HEK293 (cell line): Measurements from ENCODE around the gene WNT1.

Source experiments
- CTCF ChIA-PET: fragments of 350-600 bp; formaldehyde crosslinking; extraction: SDS; loops from one replicate; lab custom pipeline; 2021; ENCODE audit warnings: antibody characterized with exemption; lab: Yijun Ruan, JAX
- POLR2A ChIA-PET: fragments of 300-600 bp; formaldehyde crosslinking; extraction: SDS; loops from one replicate; lab custom pipeline; 2020; ENCODE audit warnings: antibody characterized with exemption, inconsistent platforms; lab: Yijun Ruan, JAX
- H3K27ac ChIP-seq: fragments of 200-500 bp; sonication (Bioruptor generic); 2 replicates; pipeline ENCODE4 v1.5.1; 2014; ENCODE audit warnings: low read depth, low read length, control low read depth, inconsistent platforms; ENCODE audit errors: extremely low read depth
- H3K36me3 ChIP-seq, 2 experiments: fragments of 200-500 bp in 1 of 2; sonication (Bioruptor generic) in 1 of 2; 1 replicate in 1 of 2; 2 replicates in 1 of 2; pipeline ENCODE4 v1.5.1; 2014 to 2017; ENCODE audit warnings: inconsistent platforms in 2 of 2, low read length in 2 of 2; ENCODE audit not compliant: control insufficient read depth in 2 of 2, insufficient read depth in 1 of 2
- H3K4me1 ChIP-seq: fragments of 200-500 bp; sonication (Bioruptor generic); 2 replicates; pipeline ENCODE4 v1.5.1; 2014; ENCODE audit warnings: mild to moderate bottlenecking, low read length, inconsistent platforms; ENCODE audit not compliant: control insufficient read depth, insufficient read depth
- H3K4me3 ChIP-seq: 2 replicates; pipeline ENCODE4 v1.5.1; 2011; ENCODE audit warnings: low read depth, mild to moderate bottlenecking, control low read depth, low read length, moderate library complexity
- H3K9me3 ChIP-seq: fragments of 200-500 bp; sonication (Bioruptor generic); 2 replicates; pipeline ENCODE4 v1.5.1; 2014; ENCODE audit warnings: low read depth, low read length, inconsistent platforms; ENCODE audit not compliant: control insufficient read depth, insufficient read depth
- OVOL3 ChIP-seq: fragments of 450-650 bp; formaldehyde crosslinking; IDR thresholded peaks from 2 replicates; pipeline ENCODE4 v1.5.1; 2016; ENCODE audit warnings: missing biosample characterization, missing genetic modification characterization
- SCRT1 ChIP-seq: fragments of 450-650 bp; formaldehyde crosslinking; IDR thresholded peaks from 2 replicates; pipeline ENCODE4 v1.5.1; 2016; ENCODE audit warnings: missing biosample characterization, missing genetic modification characterization, borderline replicate concordance
- SETDB1 ChIP-seq: IDR thresholded peaks from one replicate; pipeline ENCODE4 v1.6.1; 2017; ENCODE audit warnings: mild to moderate bottlenecking, low read length, moderate library complexity, mixed read lengths; ENCODE audit not compliant: insufficient read length
- SP3 ChIP-seq: fragments of 450-650 bp; formaldehyde crosslinking; IDR thresholded peaks from 2 replicates; pipeline ENCODE4 v1.5.1; 2016; ENCODE audit warnings: missing biosample characterization, missing genetic modification characterization
- ZNF112 ChIP-seq: fragments of 450-650 bp; formaldehyde crosslinking; IDR thresholded peaks from 2 replicates; pipeline ENCODE4 v1.5.0; 2017; ENCODE audit warnings: missing biosample characterization, missing genetic modification characterization
- ZNF155 ChIP-seq: fragments of 450-650 bp; formaldehyde crosslinking; IDR thresholded peaks from 2 replicates; pipeline ENCODE4 v1.5.1; 2016; ENCODE audit warnings: missing biosample characterization, missing genetic modification characterization
- ZNF157 ChIP-seq: fragments of 450-650 bp; formaldehyde crosslinking; IDR thresholded peaks from 2 replicates; pipeline ENCODE4 v1.5.1; 2016; ENCODE audit warnings: missing biosample characterization, missing genetic modification characterization
- ZNF341 ChIP-seq: fragments of 450-650 bp; formaldehyde crosslinking; IDR thresholded peaks from 2 replicates; pipeline ENCODE4; 2016; ENCODE audit warnings: low read depth, missing biosample characterization, missing genetic modification characterization
- ZNF660 ChIP-seq: fragments of 450-650 bp; IDR thresholded peaks from 2 replicates; pipeline ENCODE4 v1.5.1; 2018; ENCODE audit warnings: missing biosample characterization, mild to moderate bottlenecking, missing genetic modification characterization
- ZNF768 ChIP-seq: fragments of 450-650 bp; formaldehyde crosslinking; IDR thresholded peaks from 2 replicates; pipeline ENCODE4 v1.5.1; 2018; ENCODE audit warnings: missing biosample characterization, mild to moderate bottlenecking, missing genetic modification characterization
- TF ChIP-seq, protein P1 (sequence below): fragments of 450-650 bp; formaldehyde crosslinking; IDR thresholded peaks from 2 replicates; pipeline ENCODE4 v1.5.1; 2016; ENCODE audit warnings: missing biosample characterization, missing genetic modification characterization, low read depth
- TF ChIP-seq, protein P2 (sequence below): fragments of 450-650 bp; formaldehyde crosslinking; IDR thresholded peaks from 2 replicates; pipeline ENCODE4 v1.5.1; 2016; ENCODE audit warnings: missing biosample characterization, missing genetic modification characterization
- TF ChIP-seq, protein P3 (sequence below): fragments of 450-650 bp; IDR thresholded peaks from 2 replicates; pipeline ENCODE4 v1.5.1; 2018; ENCODE audit warnings: missing biosample characterization, mild to moderate bottlenecking, missing genetic modification characterization
- TF ChIP-seq, protein P4 (sequence below): fragments of 450-650 bp; formaldehyde crosslinking; IDR thresholded peaks from 2 replicates; pipeline ENCODE4; 2016; ENCODE audit warnings: missing biosample characterization, missing genetic modification characterization

Gene WNT1

DNA sequence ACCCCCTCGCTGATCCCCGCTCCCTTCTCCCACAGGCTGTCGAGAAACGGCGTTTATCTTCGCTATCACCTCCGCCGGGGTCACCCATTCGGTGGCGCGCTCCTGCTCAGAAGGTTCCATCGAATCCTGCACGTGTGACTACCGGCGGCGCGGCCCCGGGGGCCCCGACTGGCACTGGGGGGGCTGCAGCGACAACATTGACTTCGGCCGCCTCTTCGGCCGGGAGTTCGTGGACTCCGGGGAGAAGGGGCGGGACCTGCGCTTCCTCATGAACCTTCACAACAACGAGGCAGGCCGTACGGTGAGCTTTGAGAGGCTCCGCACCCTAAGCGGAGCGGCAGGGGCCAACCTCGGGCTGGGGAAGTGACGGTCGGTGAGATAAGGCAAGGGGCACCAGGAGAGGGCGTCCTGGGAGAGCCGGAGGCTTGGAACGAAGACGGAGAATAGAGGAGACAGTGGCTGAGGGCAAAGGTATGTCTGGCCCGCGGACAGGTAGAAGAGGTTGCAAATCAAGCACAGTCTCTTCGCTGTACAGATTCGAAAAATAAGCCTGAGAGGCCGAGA lies 2.3 kb downstream of the WNT1 start:
- CTCF ChIA-PET, result interaction anchor here (0.6 to 6.0 kb wide), 3 partner anchors 8 to 63 kb away, joined by 3 to 66 read pairs (median 6); no protein-coding TSS in a partner anchor
- Histone ChIP-seq H3K36me3 (no peaks in the 10 kb centered on the region), H3K27ac (no peak overlapping the region), H3K4me3 (no peak overlapping the region), H3K4me1 (no peaks in the 10 kb centered on the region; the same call in 1 of the 2 replicates), H3K9me3 (no peaks in the 10 kb centered on the region)
- no peak for TF ChIP-seq ZNF768 (tag by site-specific recombination)
- TF ChIP-seq, protein P1, sequence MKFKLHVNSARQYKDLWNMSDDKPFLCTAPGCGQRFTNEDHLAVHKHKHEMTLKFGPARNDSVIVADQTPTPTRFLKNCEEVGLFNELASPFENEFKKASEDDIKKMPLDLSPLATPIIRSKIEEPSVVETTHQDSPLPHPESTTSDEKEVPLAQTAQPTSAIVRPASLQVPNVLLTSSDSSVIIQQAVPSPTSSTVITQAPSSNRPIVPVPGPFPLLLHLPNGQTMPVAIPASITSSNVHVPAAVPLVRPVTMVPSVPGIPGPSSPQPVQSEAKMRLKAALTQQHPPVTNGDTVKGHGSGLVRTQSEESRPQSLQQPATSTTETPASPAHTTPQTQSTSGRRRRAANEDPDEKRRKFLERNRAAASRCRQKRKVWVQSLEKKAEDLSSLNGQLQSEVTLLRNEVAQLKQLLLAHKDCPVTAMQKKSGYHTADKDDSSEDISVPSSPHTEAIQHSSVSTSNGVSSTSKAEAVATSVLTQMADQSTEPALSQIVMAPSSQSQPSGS, result no peak
- TF ChIP-seq, protein P2, sequence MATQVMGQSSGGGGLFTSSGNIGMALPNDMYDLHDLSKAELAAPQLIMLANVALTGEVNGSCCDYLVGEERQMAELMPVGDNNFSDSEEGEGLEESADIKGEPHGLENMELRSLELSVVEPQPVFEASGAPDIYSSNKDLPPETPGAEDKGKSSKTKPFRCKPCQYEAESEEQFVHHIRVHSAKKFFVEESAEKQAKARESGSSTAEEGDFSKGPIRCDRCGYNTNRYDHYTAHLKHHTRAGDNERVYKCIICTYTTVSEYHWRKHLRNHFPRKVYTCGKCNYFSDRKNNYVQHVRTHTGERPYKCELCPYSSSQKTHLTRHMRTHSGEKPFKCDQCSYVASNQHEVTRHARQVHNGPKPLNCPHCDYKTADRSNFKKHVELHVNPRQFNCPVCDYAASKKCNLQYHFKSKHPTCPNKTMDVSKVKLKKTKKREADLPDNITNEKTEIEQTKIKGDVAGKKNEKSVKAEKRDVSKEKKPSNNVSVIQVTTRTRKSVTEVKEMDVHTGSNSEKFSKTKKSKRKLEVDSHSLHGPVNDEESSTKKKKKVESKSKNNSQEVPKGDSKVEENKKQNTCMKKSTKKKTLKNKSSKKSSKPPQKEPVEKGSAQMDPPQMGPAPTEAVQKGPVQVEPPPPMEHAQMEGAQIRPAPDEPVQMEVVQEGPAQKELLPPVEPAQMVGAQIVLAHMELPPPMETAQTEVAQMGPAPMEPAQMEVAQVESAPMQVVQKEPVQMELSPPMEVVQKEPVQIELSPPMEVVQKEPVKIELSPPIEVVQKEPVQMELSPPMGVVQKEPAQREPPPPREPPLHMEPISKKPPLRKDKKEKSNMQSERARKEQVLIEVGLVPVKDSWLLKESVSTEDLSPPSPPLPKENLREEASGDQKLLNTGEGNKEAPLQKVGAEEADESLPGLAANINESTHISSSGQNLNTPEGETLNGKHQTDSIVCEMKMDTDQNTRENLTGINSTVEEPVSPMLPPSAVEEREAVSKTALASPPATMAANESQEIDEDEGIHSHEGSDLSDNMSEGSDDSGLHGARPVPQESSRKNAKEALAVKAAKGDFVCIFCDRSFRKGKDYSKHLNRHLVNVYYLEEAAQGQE, result no peak
- TF ChIP-seq ZNF112, result no peak
- no peak for TF ChIP-seq OVOL3 (tag by site-specific recombination)
- TF ChIP-seq SETDB1, result no peak
- no peak for TF ChIP-seq ZNF157 (tag by site-specific recombination)
- TF ChIP-seq, protein P3, sequence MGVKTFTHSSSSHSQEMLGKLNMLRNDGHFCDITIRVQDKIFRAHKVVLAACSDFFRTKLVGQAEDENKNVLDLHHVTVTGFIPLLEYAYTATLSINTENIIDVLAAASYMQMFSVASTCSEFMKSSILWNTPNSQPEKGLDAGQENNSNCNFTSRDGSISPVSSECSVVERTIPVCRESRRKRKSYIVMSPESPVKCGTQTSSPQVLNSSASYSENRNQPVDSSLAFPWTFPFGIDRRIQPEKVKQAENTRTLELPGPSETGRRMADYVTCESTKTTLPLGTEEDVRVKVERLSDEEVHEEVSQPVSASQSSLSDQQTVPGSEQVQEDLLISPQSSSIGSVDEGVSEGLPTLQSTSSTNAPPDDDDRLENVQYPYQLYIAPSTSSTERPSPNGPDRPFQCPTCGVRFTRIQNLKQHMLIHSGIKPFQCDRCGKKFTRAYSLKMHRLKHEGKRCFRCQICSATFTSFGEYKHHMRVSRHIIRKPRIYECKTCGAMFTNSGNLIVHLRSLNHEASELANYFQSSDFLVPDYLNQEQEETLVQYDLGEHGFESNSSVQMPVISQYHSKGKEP, result no peak
- TF ChIP-seq ZNF660, result no peak
- TF ChIP-seq SCRT1 (tag by site-specific recombination), result no peak
- TF ChIP-seq SP3 (tag by site-specific recombination), result no peak
- TF ChIP-seq, protein P4, sequence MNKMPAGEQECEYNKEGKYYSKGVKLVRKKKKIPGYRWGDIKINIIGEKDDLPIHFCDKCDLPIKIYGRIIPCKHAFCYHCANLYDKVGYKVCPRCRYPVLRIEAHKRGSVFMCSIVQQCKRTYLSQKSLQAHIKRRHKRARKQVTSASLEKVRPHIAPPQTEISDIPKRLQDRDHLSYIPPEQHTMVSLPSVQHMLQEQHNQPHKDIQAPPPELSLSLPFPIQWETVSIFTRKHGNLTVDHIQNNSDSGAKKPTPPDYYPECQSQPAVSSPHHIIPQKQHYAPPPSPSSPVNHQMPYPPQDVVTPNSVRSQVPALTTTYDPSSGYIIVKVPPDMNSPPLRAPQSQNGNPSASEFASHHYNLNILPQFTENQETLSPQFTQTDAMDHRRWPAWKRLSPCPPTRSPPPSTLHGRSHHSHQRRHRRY (tag by site-specific recombination), result no peak
- no peak for TF ChIP-seq ZNF155 (tag by site-specific recombination)
- POLR2A ChIA-PET, result interaction anchor here (0.6 kb wide), 1 partner anchor 120 kb away, joined by 3 read pairs; no protein-coding TSS in a partner anchor

DNA sequence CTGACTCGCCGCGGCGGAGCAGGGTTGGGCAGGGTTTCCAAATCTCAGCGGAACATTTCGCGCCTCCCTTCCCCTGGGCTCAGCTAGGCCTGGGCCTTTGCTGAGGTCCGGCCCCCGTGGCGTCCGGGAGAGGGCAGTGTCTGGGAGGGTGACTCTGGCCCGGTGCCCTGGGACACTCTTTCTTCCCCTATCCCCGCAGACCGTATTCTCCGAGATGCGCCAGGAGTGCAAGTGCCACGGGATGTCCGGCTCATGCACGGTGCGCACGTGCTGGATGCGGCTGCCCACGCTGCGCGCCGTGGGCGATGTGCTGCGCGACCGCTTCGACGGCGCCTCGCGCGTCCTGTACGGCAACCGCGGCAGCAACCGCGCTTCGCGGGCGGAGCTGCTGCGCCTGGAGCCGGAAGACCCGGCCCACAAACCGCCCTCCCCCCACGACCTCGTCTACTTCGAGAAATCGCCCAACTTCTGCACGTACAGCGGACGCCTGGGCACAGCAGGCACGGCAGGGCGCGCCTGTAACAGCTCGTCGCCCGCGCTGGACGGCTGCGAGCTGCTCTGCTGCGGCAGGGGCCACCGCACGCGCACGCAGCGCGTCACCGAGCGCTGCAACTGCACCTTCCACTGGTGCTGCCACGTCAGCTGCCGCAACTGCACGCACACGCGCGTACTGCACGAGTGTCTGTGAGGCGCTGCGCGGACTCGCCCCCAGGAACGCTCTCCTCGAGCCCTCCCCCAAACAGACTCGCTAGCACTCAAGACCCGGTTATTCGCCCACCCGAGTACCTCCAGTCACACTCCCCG lies 3.0 kb downstream of the WNT1 start:
- ChIA-PET CTCF (no interaction called here), POLR2A (no interaction called here)
- TF ChIP-seq ZNF341 (tag by site-specific recombination), result no peak
- H3K36me3 ChIP-seq, result no peaks in the 10 kb centered on the region
- no peak overlapping the region for H3K27ac ChIP-seq
- H3K4me3 ChIP-seq, result no peak overlapping the region
- no peaks in the 10 kb centered on the region for H3K9me3 ChIP-seq
- no peaks in the 10 kb centered on the region; the same call in 1 of the 2 replicates for H3K4me1 ChIP-seq
